Measurements from ENCODE around the gene PITRM1.

The PITRM1 gene

DNA sequence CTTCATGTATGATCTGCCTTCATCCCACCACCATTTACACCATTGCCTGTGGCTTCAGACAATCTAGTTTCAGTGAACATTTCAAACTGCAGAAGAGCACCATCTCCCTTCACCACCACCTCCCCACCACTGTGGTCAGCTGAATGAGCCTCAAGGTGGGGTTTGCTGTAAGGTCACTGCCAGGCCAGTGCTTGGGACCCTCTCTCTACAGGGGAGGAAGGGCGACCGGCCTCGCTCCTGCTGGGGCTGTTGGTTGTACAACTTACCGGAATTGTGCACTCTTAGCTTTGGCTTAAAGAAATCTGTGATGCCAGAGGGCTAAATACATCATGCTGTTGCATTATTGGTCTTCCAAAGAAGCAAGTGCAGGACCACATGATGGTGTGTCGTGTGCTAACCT, 78.6 kb downstream of the PITRM1 start:
- no peak overlapping the region for H3K4me3 ChIP-seq (ENCODE audit: control insufficient read depth, low read depth, low read length)
- TF ChIP-seq, protein P1, sequence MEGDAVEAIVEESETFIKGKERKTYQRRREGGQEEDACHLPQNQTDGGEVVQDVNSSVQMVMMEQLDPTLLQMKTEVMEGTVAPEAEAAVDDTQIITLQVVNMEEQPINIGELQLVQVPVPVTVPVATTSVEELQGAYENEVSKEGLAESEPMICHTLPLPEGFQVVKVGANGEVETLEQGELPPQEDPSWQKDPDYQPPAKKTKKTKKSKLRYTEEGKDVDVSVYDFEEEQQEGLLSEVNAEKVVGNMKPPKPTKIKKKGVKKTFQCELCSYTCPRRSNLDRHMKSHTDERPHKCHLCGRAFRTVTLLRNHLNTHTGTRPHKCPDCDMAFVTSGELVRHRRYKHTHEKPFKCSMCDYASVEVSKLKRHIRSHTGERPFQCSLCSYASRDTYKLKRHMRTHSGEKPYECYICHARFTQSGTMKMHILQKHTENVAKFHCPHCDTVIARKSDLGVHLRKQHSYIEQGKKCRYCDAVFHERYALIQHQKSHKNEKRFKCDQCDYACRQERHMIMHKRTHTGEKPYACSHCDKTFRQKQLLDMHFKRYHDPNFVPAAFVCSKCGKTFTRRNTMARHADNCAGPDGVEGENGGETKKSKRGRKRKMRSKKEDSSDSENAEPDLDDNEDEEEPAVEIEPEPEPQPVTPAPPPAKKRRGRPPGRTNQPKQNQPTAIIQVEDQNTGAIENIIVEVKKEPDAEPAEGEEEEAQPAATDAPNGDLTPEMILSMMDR (conservative IDR thresholded peaks at IDR 0.05; ENCODE audit: control insufficient read depth, insufficient read depth, low read depth, low read length), result no peak
- DNase-seq (ENCODE audit: low read depth), result no peak

DNA sequence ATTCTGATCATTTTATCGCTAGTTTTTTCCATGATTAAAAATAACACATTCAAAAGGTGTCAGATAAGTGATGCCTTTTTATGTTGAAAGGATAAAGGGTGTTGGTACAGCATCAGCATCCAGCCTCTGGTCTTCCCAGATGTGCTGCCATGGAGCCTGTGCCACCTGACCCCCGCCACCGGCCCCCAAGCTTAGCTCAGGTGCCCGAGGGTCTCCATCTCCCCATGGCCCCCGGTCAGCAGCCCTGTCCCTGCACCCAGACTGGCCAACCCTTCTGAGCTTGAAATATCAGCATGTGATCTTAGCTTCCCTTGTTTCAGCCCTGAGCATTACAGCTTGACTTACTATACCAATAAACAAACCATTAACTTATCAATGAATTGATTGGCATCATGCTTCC, 80.7 kb downstream of the PITRM1 start:
- no peak for DNase-seq (ENCODE audit: low read depth)
- TF ChIP-seq, protein P1 (conservative IDR thresholded peaks at IDR 0.05; ENCODE audit: control insufficient read depth, insufficient read depth, low read depth, low read length), result no peak
- H3K4me3 ChIP-seq (ENCODE audit: control insufficient read depth, low read depth, low read length), result no peak overlapping the region

DNA sequence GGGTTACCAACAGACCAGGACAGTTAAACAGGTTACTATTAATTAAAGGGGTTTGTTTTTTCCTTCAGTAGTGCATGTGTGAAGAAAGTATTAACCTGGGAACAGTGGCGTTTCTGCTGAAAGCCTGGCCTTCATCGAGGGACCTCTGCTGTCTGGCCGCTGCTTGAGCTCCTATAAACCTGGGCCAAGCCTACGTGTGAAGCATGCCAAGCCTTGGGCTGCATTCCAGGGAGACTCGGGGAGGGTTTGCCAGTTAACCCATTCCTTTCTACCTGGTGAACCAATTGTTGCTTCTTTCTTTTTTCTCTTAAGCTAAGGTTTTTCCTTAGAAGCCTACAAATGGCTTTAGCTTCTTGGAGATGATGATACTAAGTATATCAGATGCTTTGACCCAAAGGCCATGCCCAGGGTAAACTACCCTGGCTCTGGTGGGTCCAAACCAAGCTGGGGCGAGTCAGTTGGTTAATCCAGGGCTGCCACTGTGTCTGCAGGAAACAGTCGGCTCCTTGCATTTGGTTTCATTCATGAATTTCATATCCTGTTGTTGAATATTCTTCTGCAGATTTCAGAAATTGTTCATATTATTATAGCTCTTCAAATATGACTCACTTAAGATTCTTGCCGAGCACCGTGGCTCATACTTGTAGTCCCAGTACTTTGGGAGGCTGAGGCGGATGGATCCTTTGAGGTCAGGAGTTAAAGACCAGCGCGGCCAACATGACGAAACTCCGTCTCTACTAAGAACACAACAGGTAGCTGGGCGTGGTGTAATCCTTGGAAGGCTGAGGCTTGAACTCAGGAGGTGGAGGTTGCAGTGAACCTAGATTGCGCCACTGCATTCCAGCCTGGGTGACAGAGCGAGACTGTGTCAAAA, 81.4 kb downstream of the PITRM1 start:
- TF ChIP-seq, protein P1 (conservative IDR thresholded peaks at IDR 0.05; ENCODE audit: control insufficient read depth, insufficient read depth, low read depth, low read length), result no peak
- H3K4me3 ChIP-seq (ENCODE audit: control insufficient read depth, low read depth, low read length), result no peak overlapping the region
- peak; percentile 94 for DNase-seq (ENCODE audit: low read depth)

DNA sequence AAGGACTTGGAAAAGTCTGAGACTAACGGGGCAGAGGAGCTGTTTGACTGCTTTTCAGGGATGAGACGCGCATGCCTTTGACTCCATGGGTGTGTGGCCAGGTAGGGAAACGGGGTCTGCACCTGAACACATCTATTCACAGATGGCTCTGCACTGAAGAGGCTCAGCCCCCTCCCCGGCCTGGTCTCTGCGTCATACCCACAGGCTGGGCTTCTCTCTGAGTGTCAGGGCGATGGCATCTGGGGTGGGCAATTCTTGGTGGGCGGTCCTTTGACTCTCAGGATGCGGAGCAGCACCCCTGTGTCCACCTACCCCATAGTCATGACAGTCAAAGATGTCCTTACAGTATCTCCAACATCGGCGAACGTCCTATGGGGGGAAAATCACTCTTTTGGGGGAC, 82.2 kb downstream of the PITRM1 start:
- TF ChIP-seq, protein P1 (conservative IDR thresholded peaks at IDR 0.05; ENCODE audit: control insufficient read depth, insufficient read depth, low read depth, low read length), result no peak
- no peak for DNase-seq (ENCODE audit: low read depth)
- H3K4me3 ChIP-seq (ENCODE audit: control insufficient read depth, low read depth, low read length), result no peak overlapping the region
